Hematopoietic multipotent progenitor cell treated with erythropoietin and hydrocortisone succinate and interleukin-3 and kit ligand, for 17 days (in vitro differentiated cells): ENCODE measurements around the gene PASD1.
"Not testable (repeated sequence)": the region's sequence is repeated elsewhere in the genome, so short reads cannot be mapped to it uniquely, and the experiment has no call there.

ENCODE experiments used
- DNase-seq: peaks from one replicate; pipeline ENCODE4 v3.0.0-alpha.2; 2015; ENCODE audit warnings: low spot score

PASD1 gene

GRCh38 chrX:151624677-151625076 lies 61.2 kb downstream of the PASD1 start:
- no peak for DNase-seq

GRCh38 chrX:151631822-151632221 lies 68.3 kb downstream of the PASD1 start:
- no peak for DNase-seq

- peak; percentile 13 for DNase-seq
Observed at GRCh38 chrX:151633157-151633556, 69.7 kb downstream of the PASD1 start.

- DNase-seq = no peak
Observed at GRCh38 chrX:151634937-151635336, 71.5 kb downstream of the PASD1 start.

- no peak for DNase-seq
Observed at GRCh38 chrX:151641564-151641963, 78.1 kb downstream of the PASD1 start.

- DNase-seq = no peak
Observed at GRCh38 chrX:151675121-151675746, 111.8 kb downstream of the PASD1 start.

- no peak for DNase-seq
Observed at GRCh38 chrX:151676196-151676595, 112.7 kb downstream of the PASD1 start.

- DNase-seq = no peak
Observed at GRCh38 chrX:151679798-151680402, 116.4 kb downstream of the PASD1 start.

GRCh38 chrX:151680805-151681204 lies 117.3 kb downstream of the PASD1 start:
- peak; percentile 40 for DNase-seq

GRCh38 chrX:151687635-151688034 lies 124.2 kb downstream of the PASD1 start:
- no peak for DNase-seq

GRCh38 chrX:151688695-151689094 lies 125.2 kb downstream of the PASD1 start:
- no peak for DNase-seq

- no peak for DNase-seq
Observed at GRCh38 chrX:151692825-151693224, 129.3 kb downstream of the PASD1 start.

- no peak for DNase-seq
Observed at GRCh38 chrX:151694121-151694520, 130.6 kb downstream of the PASD1 start.

- DNase-seq = no peak
Observed at GRCh38 chrX:151694661-151695582, 131.4 kb downstream of the PASD1 start, which contains the start of gene PRRG3. Gene PRRG3, plus strand, starts transcription at chrX:151695458. Its CDS starts 3,357 bp downstream, at chrX:151698815.

- DNase-seq = no peak
Observed at GRCh38 chrX:151695583-151696340, 132.3 kb downstream of the PASD1 start.

- not testable (repeated sequence) for DNase-seq
Observed at GRCh38 chrX:151697082-151697481, 133.6 kb downstream of the PASD1 start.

GRCh38 chrX:151697522-151697921 lies 134.0 kb downstream of the PASD1 start:
- DNase-seq = no peak

- no peak for DNase-seq
Observed at GRCh38 chrX:151698485-151698884, 135.0 kb downstream of the PASD1 start.

- no peak for DNase-seq
Observed at GRCh38 chrX:151699746-151700145, 136.3 kb downstream of the PASD1 start.

GRCh38 chrX:151700581-151700980 lies 137.1 kb downstream of the PASD1 start:
- no peak for DNase-seq

GRCh38 chrX:151701071-151701470 lies 137.6 kb downstream of the PASD1 start:
- DNase-seq = no peak

- DNase-seq = no peak
Observed at GRCh38 chrX:151701531-151701930, 138.1 kb downstream of the PASD1 start.
